ENCODE measurements around the gene MEAF6. TPM values are rescaled to one million over a fixed set of nuclear protein-coding genes. Genes with fewer than 3 reads are reported as not detected.
A peak's percentile ranks its signal among the peaks of the same experiment; 100 is the strongest.

Gene MEAF6
- total RNA-seq, 1 experiment from 2014 or later = 51.6 TPM

GRCh38 chr1:37545019-37545418 lies 30.5 kb upstream of the MEAF6 start:
- Histone ChIP-seq H3T11ph (ENCODE audit: low read length) (no peak overlapping the region), H2AK5ac (ENCODE audit: insufficient read length, low read length) (no peak overlapping the region), H3K14ac (ENCODE audit: insufficient read depth, low read length) (no peak overlapping the region), H2AFZ (ENCODE audit: low read length) (no peak overlapping the region), H2BK20ac (ENCODE audit: low read depth, low read length, poor library complexity, severe bottlenecking) (no peak overlapping the region), H3K18ac (ENCODE audit: insufficient read length, low read depth, low read length) (no peak overlapping the region), H4K91ac (ENCODE audit: insufficient read length, low read depth, low read length) (no peak overlapping the region), H3K23me2 (ENCODE audit: insufficient read length, low read depth, low read length, poor library complexity, severe bottlenecking) (no peaks in the 10 kb centered on the region), H3K79me2 (ENCODE audit: insufficient read depth, low read length) (no peaks in the 10 kb centered on the region), H3K4me1 (ENCODE audit: insufficient read depth, low read length) (no peaks in the 10 kb centered on the region), H2BK120ac (ENCODE audit: low read depth, low read length, poor library complexity, severe bottlenecking) (no peak overlapping the region), H3K56ac (ENCODE audit: insufficient read length, low read depth, low read length) (no peak overlapping the region), H3K9ac (ENCODE audit: extremely low read depth, insufficient read length, low read length) (no peak overlapping the region), H3K79me1 (ENCODE audit: insufficient read depth, low read depth, low read length, poor library complexity, severe bottlenecking) (no peaks in the 10 kb centered on the region), H3K4ac (ENCODE audit: low read depth, low read length) (no peak overlapping the region), H3K27ac (ENCODE audit: insufficient read length, low read depth, low read length) (no peak overlapping the region), H3K27me3 (ENCODE audit: insufficient read depth, low read length) (no peaks in the 10 kb centered on the region), H4K8ac (replicated peaks; ENCODE audit: insufficient read length, low read depth, low read length) (no peak overlapping the region), H2BK12ac (ENCODE audit: insufficient read length, low read depth, low read length) (no peak overlapping the region), H3K23ac (ENCODE audit: insufficient read length, low read depth, low read length) (no peak overlapping the region), H4K5ac (ENCODE audit: insufficient read length, low read depth, low read length) (no peak overlapping the region), H2BK5ac (ENCODE audit: insufficient read length, low read length) (no peak overlapping the region), H3K4me2 (ENCODE audit: insufficient read depth, insufficient read length, low read length) (no peak overlapping the region), H4K20me1 (ENCODE audit: control insufficient read depth, insufficient read depth, insufficient read length) (no peaks in the 10 kb centered on the region), H3K9me3 (ENCODE audit: control insufficient read depth, low read depth, low read length) (no peaks in the 10 kb centered on the region), H2BK15ac (ENCODE audit: low read depth, low read length) (no peak overlapping the region)
- H3K4me1 Mint-ChIP-seq = no peaks in the 10 kb centered on the region
- H3K36me3 Mint-ChIP-seq (ENCODE audit: insufficient read depth in 1 of 3, low read depth in 3 of 3) = peaks cover 25 to 56% (median 55%) of the 10 kb centered on the region in 3 experiments; a peak in 6 of 7 replicates
- H3K27ac Mint-ChIP-seq = 0 out of 7 replicates have a peak overlapping the region, but pooled peaks of 1 of the 3 experiments have one; percentile 57
- DNase-seq = no peak
- no peaks in the 10 kb centered on the region for H3K9me3 Mint-ChIP-seq
- no CpG with 5 or more reads among the region's 5 CpGs for WGBS (ENCODE audit: extremely low coverage, insufficient read length, low lambda C conversion rate)
- no peaks in the 10 kb centered on the region for H3K27me3 Mint-ChIP-seq (ENCODE audit: low read depth)
- H3K4me3 Mint-ChIP-seq = no peak overlapping the region
- no peak for TF ChIP-seq CTCF (conservative IDR thresholded peaks at IDR 0.05)
